Thymus (tissue), 14 donors: ENCODE measurements around the gene SLC16A5. TPM values are rescaled to one million over a fixed set of nuclear protein-coding genes. Genes with fewer than 3 reads are reported as not detected.
"Not testable (repeated sequence)": the region's sequence is repeated elsewhere in the genome, so short reads cannot be mapped to it uniquely, and the experiment has no call there.

Source experiments
- DNase-seq, 9 donors: peaks; one replicate each; pipeline ENCODE4 v3.0.0-alpha.2; 2013; ENCODE audit warnings: low spot score in 9 of 9, low read depth in 6 of 9, missing footprints in 1 of 9
- H3K27ac ChIP-seq, 2 donors: one replicate each; pipeline ENCODE4 v1.5.1; 2013; ENCODE audit warnings: control low read depth in 1 of 2, low read depth in 1 of 2, low read length in 1 of 2, mild to moderate bottlenecking in 1 of 2, moderate library complexity in 1 of 2
- H3K27me3 ChIP-seq, 2 donors: one replicate each; pipeline ENCODE4 v1.5.1; 2013; ENCODE audit warnings: low read length in 1 of 2; ENCODE audit not compliant: control insufficient read depth in 2 of 2, insufficient read depth in 1 of 2
- H3K36me3 ChIP-seq, 2 donors: one replicate each; pipeline ENCODE4 v1.5.1; 2013; ENCODE audit warnings: low read length in 1 of 2, mild to moderate bottlenecking in 1 of 2, moderate library complexity in 1 of 2; ENCODE audit not compliant: control insufficient read depth in 2 of 2, insufficient read depth in 2 of 2
- H3K4me1 ChIP-seq, 2 donors: one replicate each; pipeline ENCODE4 v1.5.1; 2013; ENCODE audit warnings: low read length in 2 of 2; ENCODE audit not compliant: control insufficient read depth in 2 of 2, insufficient read depth in 2 of 2
- H3K4me3 ChIP-seq, 2 donors: one replicate each; pipeline ENCODE4 v1.5.1; 2013; ENCODE audit warnings: low read length in 2 of 2, control low read depth in 1 of 2, mild to moderate bottlenecking in 1 of 2
- H3K9me3 ChIP-seq, 2 donors: one replicate each; pipeline ENCODE4 v1.5.1; 2013; ENCODE audit warnings: low read length in 1 of 2, mild to moderate bottlenecking in 1 of 2; ENCODE audit not compliant: control insufficient read depth in 2 of 2, insufficient read depth in 1 of 2
- WGBS: extraction: QIAGEN DNeasy Blood & Tissue Kit; methylation state at CpG from one replicate; pipeline ENCODE4 v1.1.7; 2013; 5-methylcytosine and 5-hydroxymethylcytosine counted together
- long read RNA-seq, 10 donors: transcript quantifications; one replicate each; lab custom pipeline, GENCODE V29; 2026
- polyA plus RNA-seq: library from polyadenylated mRNA; stranded (reverse); fragments of 200-250 nt; gene quantifications from one replicate; pipeline ENCODE4 v1.2.3, GENCODE V29; 2013
- total RNA-seq: library from RNA; stranded (reverse); fragments of 120-200 nt; gene quantifications from one replicate; pipeline ENCODE4 v1.2.4, GENCODE V29; 2013
- donor health status: healthy.

SLC16A5 gene, protein sequence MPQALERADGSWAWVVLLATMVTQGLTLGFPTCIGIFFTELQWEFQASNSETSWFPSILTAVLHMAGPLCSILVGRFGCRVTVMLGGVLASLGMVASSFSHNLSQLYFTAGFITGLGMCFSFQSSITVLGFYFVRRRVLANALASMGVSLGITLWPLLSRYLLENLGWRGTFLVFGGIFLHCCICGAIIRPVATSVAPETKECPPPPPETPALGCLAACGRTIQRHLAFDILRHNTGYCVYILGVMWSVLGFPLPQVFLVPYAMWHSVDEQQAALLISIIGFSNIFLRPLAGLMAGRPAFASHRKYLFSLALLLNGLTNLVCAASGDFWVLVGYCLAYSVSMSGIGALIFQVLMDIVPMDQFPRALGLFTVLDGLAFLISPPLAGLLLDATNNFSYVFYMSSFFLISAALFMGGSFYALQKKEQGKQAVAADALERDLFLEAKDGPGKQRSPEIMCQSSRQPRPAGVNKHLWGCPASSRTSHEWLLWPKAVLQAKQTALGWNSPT
- total RNA-seq (0.76 TPM), polyA plus RNA-seq (5.0 TPM)
- long read RNA-seq, donor 1 = 0 reads
- long read RNA-seq, donor 2 = 0 reads
- long read RNA-seq, donor 3 = 0 reads
- long read RNA-seq, donor 4 = 0 reads
- long read RNA-seq, donor 5 = 0 reads
- long read RNA-seq, donor 6 = 0 reads
- long read RNA-seq, donor 7 = 0 reads
- long read RNA-seq, donor 8 = 0 reads
- long read RNA-seq, donor 9, partial matches to known transcripts = 0 of 1 reads
- long read RNA-seq, donor 9, other reads (novel, unspliced or antisense) = 0 of 1 reads
- long read RNA-seq, donor 10 = 0 reads

DNA sequence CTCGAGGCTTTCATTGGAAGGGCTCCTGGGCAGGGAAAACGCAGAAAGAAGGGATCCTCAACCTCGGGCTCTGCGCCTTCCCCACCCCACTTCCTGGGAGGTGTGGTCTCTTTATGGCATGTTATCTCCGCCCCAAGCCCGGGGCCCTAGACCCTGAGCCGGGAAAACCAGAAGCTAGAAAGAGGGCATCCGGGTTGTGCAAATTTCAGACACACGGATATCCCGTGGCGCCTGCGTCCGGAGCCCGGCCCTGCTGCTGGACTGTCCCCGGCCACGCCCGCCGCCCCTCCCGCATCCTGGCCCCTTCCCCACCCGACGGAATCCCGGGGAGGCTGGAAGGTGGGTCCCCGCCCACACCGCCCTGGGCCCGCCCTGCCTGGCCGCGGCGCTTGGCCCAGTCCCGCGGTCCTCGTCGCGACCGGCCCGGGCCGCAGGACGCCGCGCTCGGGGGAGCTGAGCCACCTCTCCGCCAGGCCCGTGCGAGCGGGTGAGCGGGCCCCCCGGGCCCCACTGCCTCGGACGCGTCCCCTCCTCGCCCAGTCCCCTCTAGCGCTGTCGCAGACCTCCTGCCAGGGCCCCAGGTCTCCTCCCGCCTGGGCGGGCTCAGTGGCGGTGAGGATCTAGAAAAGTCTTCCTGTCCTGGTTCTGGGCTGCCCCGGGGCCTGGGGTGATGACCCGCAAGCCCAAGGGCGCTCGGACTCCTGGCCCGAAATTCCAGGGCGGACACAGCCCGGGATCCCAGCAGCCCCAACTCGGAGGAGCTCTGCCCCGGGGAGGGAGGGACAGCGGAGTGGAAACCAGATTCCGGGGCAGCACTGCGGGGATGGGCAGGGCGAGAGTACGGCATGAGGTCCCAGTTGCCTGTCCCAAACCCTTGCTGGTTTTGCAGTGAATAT lies at the start of gene SLC16A5:
Gene SLC16A5, plus strand, starts transcription at position 397 of the 896 bp plus-strand sequence. CDS start 5,683 bp downstream, outside the sequence.
- Histone ChIP-seq H3K27ac (peak within 1 kb of the TSS; percentile 37 to 38), H3K27me3 (peaks cover 0 to 12% of the 10 kb centered on the region in 2 donors), H3K9me3 (peaks cover 0 to 8% of the 10 kb centered on the region in 2 donors), H3K36me3 (no peaks in the 10 kb centered on the region), H3K4me3 (peak within 1 kb of the TSS; percentile 53 to 67), H3K4me1 (peaks cover 5 to 33% of the 10 kb centered on the region in 2 donors)
- peak in 4 of 9 donors; percentile 46 to 72 (median 48) for DNase-seq
- 3% methylated on average over 69 of the region's 69 CpGs for WGBS

DNA sequence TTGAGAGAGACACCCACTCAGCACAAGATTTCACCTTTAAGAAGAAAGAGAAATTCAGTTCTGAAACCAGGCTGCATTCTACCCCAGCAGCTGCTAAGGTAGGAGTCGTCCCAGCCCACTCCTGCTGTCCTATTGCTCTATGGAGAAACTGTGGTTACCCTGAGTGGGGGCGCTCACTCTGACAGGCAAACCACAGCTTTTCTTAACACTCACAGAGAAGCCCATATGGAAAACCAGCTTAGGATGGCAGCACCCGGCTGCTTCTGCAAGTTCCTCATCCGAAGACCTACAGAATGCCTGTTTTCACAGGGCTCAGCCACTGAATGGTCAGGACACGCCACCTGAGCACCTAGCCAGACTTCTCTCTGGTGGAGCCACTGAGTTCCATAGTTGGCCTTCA lies 48.5 kb upstream of the SLC16A5 start:
- peaks cover 32 to 42% of the 10 kb centered on the region in 2 donors for H3K36me3 ChIP-seq
- WGBS = 85% methylated on average over 5 of the region's 5 CpGs

GRCh38 chr17:75041656-75042280 lies 46.0 kb upstream of the SLC16A5 start:
- H3K36me3 ChIP-seq = peaks cover 32 to 42% of the 10 kb centered on the region in 2 donors

More for the DNA sequence above, 48.5 kb upstream of the SLC16A5 start:
- DNase-seq = no peak
- Histone ChIP-seq H3K27me3 (peaks cover 0 to 14% of the 10 kb centered on the region in 2 donors), H3K4me3 (no peak overlapping the region), H3K4me1 (peaks cover 11 to 13% of the 10 kb centered on the region in 2 donors), H3K27ac (no peak overlapping the region), H3K9me3 (no peaks in the 10 kb centered on the region)

DNA sequence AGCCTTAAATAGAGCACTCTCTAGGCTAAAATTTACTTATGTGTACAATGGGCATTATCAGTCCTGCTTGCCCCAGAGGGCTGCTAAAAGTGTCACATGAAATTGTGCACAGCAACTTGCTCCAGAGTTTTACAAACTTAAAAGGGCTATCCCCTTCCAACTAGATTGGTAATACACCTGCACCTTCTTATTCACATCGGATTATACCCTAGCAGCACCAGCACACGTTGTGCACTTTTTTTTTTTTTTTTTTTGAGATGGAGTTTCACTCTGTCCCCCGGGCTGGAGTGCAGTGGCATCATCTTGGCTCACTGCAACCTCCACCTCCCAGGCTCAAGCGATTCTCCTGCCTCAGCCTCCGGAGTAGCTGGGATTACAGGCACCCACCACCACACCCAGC lies 44.0 kb upstream of the SLC16A5 start:
- Histone ChIP-seq H3K4me1 (peaks cover 10 to 17% of the 10 kb centered on the region in 2 donors), H3K36me3 (peaks cover 26 to 37% of the 10 kb centered on the region in 2 donors)
- WGBS = 93% methylated on average over 5 of the region's 5 CpGs
- not testable (repeated sequence) for H3K4me3 ChIP-seq, H3K27me3 ChIP-seq, DNase-seq, H3K27ac ChIP-seq, H3K9me3 ChIP-seq

More at GRCh38 chr17:75041656-75042280, 46.0 kb upstream of the SLC16A5 start:
- H3K27ac ChIP-seq = no peak overlapping the region
- H3K27me3 ChIP-seq = no peaks in the 10 kb centered on the region
- H3K4me3 ChIP-seq = no peak overlapping the region
- WGBS = 92% methylated on average over 12 of the region's 12 CpGs
- H3K9me3 ChIP-seq = no peaks in the 10 kb centered on the region
- peaks cover 6 to 7% of the 10 kb centered on the region in 2 donors for H3K4me1 ChIP-seq
- no peak for DNase-seq

DNA sequence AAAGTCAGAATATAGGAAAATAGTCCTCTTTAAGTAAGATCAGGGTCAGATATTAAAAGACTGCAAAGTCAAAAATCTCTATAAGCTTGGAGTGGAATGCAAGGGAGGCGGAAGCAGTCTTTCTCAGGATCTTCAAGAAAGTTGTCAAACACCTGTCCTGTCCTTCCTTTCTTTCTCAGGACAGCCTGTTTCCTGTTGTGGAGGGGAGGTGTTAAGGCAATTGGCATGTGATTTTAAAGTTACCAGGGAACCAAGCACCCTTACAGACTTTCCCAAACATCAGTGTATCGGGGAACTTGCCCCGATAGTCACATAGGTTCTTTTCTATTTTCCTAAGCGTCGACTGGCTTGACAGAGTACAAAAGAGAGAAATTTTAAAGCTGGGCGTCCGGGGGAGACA lies 43.0 kb upstream of the SLC16A5 start:
- Histone ChIP-seq H3K4me3 (no peak overlapping the region), H3K27me3 (no peaks in the 10 kb centered on the region), H3K36me3 (peaks cover 17 to 28% of the 10 kb centered on the region in 2 donors), H3K4me1 (peaks cover 10 to 17% of the 10 kb centered on the region in 2 donors), H3K9me3 (no peaks in the 10 kb centered on the region), H3K27ac (no peak overlapping the region)
- WGBS = 93% methylated on average over 7 of the region's 7 CpGs
- no peak for DNase-seq

DNA sequence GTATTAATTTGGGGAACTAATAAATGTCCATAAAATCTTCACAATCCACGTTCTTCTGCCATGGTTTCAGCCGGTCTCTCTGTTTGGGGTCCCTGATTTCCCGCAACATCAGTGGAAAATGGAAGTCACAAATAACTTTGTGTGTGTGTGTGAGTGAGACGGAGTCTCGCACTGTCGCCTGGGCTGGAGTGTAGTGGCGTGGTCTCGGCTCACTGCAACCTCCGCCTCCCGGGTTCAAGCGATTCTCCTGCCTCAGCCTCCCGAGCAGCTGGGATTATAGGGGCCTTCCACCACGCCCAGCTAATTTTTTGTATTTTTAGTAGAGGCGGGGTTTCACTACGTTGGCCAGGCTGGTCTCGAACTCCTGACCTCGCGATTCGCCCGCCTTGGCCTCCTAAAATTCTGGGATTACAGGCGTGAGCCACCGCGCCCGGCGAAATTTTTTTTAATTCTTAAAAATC lies 41.8 kb upstream of the SLC16A5 start:
- WGBS = 33% methylated on average over 25 of the region's 25 CpGs
- not testable (repeated sequence) for DNase-seq, H3K9me3 ChIP-seq, H3K27me3 ChIP-seq
- Histone ChIP-seq H3K27ac (peak overlapping the region in 1 of 2 donors; percentile 91), H3K4me3 (peak overlapping the region; percentile 97 to 100), H3K36me3 (peaks cover 11 to 15% of the 10 kb centered on the region in 2 donors), H3K4me1 (peaks cover 10 to 17% of the 10 kb centered on the region in 2 donors)

DNA sequence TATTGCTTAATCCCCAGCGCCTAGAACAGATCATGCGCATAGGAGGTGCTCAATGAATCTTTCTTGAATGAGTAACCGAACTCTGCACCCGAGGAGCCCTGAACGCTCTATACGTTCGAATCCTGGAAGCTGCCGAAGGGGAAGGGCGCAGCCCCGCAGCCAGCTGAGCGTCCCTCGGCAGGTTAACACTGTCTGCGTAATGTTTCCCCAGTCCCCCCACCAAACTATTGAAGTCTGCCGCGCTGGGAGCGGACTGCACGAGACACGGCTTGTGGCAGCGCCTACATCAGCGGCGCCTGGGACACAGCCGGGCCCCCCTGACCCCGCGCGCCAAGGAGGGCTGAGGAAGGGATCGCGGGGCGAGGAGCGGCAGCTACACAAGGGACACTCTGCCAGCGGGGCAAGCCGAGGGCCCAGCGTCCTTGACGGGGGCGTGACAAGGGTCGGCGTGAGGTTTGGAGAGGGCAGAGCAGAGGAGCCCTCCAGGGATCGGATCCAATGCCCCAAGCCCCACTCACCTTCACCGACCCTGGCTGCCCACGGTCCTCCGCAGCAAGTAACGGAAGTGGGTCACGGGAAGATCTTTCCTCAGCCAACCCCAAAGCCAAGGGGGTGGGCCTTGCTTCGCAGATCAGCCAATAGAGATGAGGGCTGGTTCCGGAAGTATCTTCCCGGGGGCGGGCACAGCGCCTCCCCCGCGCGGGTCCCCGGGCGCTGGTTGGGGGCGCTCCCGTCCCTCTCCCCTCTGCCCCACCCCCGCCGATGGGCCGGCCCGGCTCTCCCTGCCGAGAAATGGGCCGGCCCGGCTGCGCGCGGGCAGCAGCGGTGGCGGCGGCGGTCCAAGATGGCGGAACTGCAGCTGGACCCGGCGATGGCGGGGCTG lies 41.1 kb upstream of the SLC16A5 start, which contains the start of the genes ATP5PD and KCTD2:
Gene ATP5PD, minus strand, starts transcription at position 563 of the 883 bp plus-strand sequence. CDS start 4,319 bp downstream, outside the sequence.
Gene KCTD2, plus strand, starts transcription at position 819 of the 883 bp plus-strand sequence. Its CDS starts 26 bp downstream, at position 845.
- peak within 1 kb of the TSS; percentile 97 to 100 for H3K4me3 ChIP-seq
- H3K9me3 ChIP-seq = no peaks in the 10 kb centered on the region
- peaks cover 7 to 11% of the 10 kb centered on the region in 2 donors for H3K36me3 ChIP-seq
- no peaks in the 10 kb centered on the region for H3K27me3 ChIP-seq
- WGBS = under 1% methylated on average over 72 of the region's 72 CpGs
- peaks cover 10 to 17% of the 10 kb centered on the region in 2 donors for H3K4me1 ChIP-seq
- peak within 1 kb of the TSS; percentile 85 to 91 for H3K27ac ChIP-seq
- DNase-seq = peak; percentile 80 to 96 (median 90)
